GM21528 (cell line): ENCODE measurements around the gene TOMM70.
"Not testable (repeated sequence)": the region's sequence is repeated elsewhere in the genome, so short reads cannot be mapped to it uniquely, and the experiment has no call there.

Experiments used
- ATAC-seq: cut with Tn5 transposase; IDR thresholded peaks from one replicate; pipeline ENCODE4 v1.9.1; 2021; ENCODE audit warnings: mild to moderate bottlenecking, moderate library complexity; ENCODE audit not compliant: unreplicated experiment, low FRiP score

TOMM70 gene

GRCh38 chr3:100331660-100332059 is 69.2 kb downstream of the TOMM70 start:
- no peak for ATAC-seq

DNA sequence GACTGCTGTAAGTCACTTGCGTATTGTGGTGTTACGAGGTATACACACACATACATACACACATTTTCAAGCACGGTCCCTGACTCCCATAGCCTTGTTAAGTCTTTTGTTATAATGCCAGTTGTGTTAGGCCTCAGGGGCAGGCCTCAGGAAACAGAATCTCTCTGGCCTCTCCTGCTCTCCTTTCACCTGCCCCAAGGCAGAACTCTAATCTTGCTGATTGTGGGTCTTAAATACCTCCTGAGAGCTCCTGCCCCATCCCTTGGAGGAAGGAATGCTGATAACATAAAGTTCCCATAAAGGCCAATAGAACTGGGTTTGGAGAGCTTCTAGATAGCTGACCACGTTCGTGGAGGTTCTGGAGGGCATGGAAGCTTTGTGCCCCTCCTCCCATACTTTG is 70.2 kb downstream of the TOMM70 start:
- ATAC-seq: no peak

DNA sequence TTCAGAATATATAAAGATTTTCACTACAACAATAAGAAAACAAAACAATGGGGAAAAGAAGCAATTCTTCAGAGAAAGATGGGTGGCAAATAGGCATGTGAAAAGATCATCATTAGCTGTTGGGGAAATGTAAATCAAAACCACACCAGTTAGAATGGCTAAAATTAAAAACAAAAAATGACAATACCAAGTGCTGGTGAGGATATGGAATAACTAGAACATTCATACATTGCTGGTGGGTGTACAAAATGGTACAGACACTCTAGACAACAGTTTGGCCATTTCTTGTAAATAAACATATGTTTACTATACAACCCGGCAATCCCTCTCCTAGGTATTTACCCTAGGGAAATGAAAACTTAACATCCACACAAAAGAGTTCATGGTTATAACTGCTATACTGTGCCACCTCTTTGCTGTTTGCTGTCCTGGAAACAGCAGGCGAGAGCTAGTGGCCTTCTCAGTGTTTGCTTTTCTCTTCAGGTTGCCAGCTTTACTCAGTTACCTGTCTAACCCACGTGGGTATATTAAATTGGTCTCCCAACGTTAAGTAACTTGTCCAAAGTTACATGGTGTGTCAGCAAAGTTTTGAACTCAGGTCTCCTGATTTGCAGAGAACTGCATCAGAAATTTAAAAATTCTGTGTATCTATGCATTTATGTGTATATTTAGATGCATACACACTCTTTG is 70.9 kb downstream of the TOMM70 start:
- no peak for ATAC-seq

DNA sequence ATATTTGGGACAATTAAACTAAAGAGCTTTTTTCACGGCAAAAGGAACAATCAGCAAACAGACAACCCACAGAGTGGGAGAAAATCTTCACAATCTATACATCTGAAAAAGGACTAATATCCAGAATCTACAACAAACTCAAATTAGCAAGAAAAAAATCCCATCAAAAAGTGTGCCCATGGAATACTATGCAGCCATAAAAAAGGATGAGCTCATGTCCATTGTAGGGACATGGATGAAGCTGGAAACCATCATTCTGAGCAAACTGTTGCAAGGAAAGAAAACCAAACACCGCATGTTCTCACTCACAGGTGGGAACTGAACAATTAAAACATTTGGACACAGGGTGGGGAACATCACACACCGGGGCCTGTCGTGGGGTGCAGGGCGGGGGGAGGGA is 73.5 kb downstream of the TOMM70 start:
- ATAC-seq: not testable (repeated sequence)

DNA sequence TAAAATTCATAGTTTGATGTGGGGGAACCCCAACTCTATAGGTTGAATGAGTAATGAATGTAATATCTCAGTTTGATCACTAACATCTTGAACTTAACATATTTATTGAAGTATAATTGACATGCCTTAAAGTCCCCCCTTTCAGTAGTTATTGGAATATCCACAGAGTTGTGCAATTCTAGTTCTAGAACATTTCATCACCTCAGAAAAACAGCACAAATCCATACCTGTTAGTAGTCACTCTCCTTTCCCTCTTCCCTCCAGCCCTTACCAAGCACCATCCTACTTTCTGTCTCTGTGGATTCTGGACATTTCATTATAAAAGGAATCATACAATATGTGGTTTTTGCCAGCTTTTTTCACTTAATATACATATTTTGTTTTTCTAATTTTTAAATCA is 75.1 kb downstream of the TOMM70 start:
- ATAC-seq: no peak

DNA sequence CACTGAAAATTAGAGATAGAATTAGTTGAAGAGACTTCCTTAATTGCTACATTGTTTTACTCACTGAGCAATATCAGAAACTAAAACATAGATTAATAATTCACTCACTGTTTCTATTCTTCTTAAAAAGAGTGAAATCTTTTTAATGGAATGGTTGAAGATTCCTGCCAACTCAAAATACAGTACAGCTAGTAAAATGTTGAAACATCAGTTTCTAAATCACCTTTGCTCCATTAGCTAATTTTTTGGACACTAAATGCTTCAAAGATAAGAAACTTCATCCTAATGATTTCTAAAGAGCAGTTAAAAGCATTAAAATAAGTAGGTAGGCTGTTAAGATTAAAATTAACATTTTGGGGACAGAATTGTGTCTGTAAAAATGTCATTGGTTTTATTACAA is 76.8 kb downstream of the TOMM70 start:
- ATAC-seq: no peak

DNA sequence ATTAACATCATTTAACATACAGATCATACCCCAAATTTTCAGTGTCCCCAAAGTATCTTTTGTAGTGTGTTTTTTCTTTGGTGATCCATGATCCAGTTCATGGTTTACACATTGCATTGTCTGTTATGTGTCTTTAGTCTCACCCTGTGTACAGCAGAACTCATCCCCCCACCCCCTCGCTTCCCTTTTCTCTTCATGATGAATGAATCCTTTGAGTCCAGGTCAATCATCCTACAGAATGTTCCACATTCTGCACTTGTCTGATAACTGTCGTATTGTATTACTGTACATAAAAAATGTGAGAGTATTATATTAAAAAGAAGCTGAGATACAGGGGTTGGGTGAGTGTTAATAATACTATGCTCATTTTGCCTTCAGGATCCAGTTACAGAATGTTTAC is 80.9 kb downstream of the TOMM70 start:
- no peak for ATAC-seq

GRCh38 chr3:100317912-100318311 is 83.0 kb downstream of the TOMM70 start:
- peak; percentile 65 for ATAC-seq

DNA sequence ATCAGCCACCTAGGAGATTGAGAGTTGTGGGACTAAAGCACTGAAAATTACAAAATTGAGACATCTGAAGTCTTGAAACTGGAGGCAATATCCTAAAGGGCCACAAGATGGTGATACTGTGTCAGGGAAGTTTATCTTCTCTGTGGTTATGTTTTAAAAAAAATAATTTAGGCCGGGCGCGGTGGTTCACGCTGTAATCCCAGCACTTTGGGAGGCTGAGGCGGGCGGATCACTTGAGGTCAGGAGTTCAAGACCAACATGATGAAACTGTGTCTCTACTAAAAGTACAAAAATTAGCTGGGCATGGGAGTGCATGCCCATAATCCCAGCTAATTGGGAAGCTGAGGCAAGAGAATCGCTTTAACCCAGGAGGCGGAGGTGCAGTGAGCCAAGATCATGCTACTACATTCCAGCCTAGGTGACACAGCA is 84.2 kb downstream of the TOMM70 start:
- peak; percentile 63 for ATAC-seq
